Activated naive CD8-positive, alpha-beta T cell treated with anti-CD3 and anti-CD28 coated beads, Interleukin-2, amount 50 U/mL, for 24 hours (primary cell): ENCODE data around the gene EEF1A2.
A peak's percentile ranks its signal among the peaks of the same experiment; 100 is the strongest.

Source experiments
- ATAC-seq: fragments of 150-1000 bp; cut with Tn5 transposase; one replicate; pipeline ENCODE4 v1.10.0; 2021
- DNase-seq: peaks from one replicate; pipeline ENCODE4 v3.0.0; 2021
- H3K27ac Mint-ChIP-seq: one replicate; pipeline ENCODE4 v1.8.0; 2021; ENCODE audit warnings: mild to moderate bottlenecking, mixed read lengths
- H3K27me3 Mint-ChIP-seq: one replicate; pipeline ENCODE4 v1.8.0; 2021; ENCODE audit warnings: mixed read lengths
- H3K36me3 Mint-ChIP-seq: one replicate; pipeline ENCODE4 v1.8.0; 2021; ENCODE audit warnings: low read depth, mixed read lengths
- H3K4me1 Mint-ChIP-seq: one replicate; pipeline ENCODE4 v1.8.0; 2021; ENCODE audit warnings: mixed read lengths
- H3K4me3 Mint-ChIP-seq: one replicate; pipeline ENCODE4 v1.8.0; 2021; ENCODE audit warnings: mild to moderate bottlenecking, moderate library complexity, mixed read lengths
- H3K9me3 Mint-ChIP-seq: one replicate; pipeline ENCODE4 v1.8.0; 2021; ENCODE audit warnings: mixed read lengths

EEF1A2 gene

DNA sequence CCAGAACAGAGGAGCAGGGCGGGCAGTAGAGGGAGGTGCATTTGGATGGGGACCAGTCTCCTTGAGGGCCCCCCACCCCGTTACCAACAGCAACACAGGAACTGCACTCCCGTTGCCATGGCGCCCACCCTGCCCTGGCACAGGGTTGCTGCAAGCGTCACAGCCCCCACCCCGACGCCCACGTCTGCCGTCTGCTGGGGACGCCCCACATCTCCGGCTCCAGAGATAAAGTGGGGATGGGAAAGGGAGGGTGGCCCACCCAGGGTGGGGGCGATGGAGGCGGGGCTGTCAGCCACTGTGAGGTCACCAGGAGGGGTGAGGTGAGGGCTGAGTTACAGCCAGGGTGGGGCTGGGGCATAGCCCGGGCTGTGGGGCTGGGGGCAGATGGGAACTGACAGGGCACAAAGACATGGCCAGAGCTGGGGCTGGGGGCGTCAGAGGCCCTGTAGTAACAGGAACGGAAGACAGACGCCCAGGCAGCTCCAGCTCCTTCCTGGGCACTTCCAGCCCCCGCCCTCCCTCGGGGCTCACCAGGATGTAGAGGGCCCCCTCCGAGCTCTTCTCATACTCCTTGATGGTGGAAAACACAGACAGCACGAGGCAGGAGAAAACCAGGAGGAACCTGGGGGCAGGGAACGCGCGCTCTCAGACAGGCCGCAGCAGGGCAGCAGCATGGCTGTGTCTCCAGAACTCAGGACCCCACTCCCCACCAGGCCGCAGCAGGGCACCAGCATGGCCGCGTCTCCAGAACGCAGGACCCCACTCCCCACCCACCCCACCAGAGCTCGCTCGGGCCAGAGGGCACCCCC, 52.5 kb downstream of the EEF1A2 start:
- no peaks in the 10 kb centered on the region for H3K9me3 Mint-ChIP-seq
- H3K4me1 Mint-ChIP-seq, result peaks cover 13% of the 10 kb centered on the region
- ATAC-seq, result no peak
- no peak for DNase-seq
- no peak overlapping the region for H3K27ac Mint-ChIP-seq
- no peak overlapping the region for H3K4me3 Mint-ChIP-seq
- H3K36me3 Mint-ChIP-seq, result no peaks in the 10 kb centered on the region
- peaks cover 12% of the 10 kb centered on the region for H3K27me3 Mint-ChIP-seq

DNA sequence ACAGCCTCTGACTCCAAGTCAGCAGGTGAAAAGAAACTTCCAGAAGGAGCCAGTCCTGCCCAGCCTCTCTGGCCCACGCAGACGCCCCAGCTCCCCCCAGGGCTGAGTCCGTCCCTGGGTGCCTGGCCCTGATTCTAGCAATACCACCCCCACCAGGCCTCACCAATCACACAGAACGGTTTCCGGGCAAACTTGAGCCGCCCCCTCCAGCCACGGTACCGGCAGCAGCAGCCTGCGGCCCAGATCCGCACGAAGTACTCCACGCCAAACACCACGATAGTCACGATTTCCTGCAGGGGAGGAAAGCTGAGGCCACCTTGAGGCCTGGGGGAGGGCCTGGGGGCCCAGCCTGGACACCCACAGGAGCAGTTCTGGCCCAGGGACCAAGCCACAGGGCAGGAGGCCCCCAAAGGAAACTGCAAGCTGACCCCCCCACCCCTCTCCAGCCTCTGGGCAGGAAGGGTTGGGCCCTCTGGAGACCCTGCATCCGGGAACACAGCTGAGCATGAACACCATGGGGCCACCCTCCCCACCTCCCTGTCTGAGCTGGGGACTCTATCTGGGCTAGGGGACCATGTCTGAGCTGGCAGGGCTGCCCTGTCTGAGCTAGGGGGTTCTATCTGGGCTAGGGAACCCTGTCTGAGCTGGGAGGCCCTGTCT, 53.7 kb downstream of the EEF1A2 start:
- no peak overlapping the region for H3K4me3 Mint-ChIP-seq
- peaks cover 12% of the 10 kb centered on the region for H3K27me3 Mint-ChIP-seq
- ATAC-seq (no peak), DNase-seq (no peak)
- H3K4me1 Mint-ChIP-seq, result peaks cover 20% of the 10 kb centered on the region
- no peak overlapping the region for H3K27ac Mint-ChIP-seq
- no peaks in the 10 kb centered on the region for H3K36me3 Mint-ChIP-seq
- no peaks in the 10 kb centered on the region for H3K9me3 Mint-ChIP-seq

DNA sequence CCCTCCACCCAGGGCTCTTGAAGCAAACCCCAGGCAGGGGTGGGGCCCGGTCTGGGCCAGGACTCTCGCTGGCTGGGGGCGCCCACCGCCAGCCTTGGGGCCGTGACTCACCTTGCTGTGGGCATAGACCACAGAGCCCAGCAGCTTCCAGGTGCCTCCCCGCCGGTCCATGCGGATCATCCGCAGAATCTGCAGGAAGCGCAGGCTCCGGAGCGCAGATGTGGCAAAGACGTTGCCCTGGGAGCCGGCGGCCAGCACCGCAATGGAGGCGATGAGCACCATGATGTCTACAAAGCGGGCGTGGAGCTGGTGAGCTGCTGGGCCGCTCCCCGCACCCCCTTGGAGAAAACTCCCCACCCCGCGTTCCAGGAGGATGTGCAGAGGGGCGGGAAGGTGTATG, 54.3 kb downstream of the EEF1A2 start:
- Mint-ChIP-seq H3K4me1 (peaks cover 20% of the 10 kb centered on the region), H3K27ac (no peak overlapping the region), H3K27me3 (peaks cover 12% of the 10 kb centered on the region), H3K9me3 (no peaks in the 10 kb centered on the region), H3K4me3 (no peak overlapping the region), H3K36me3 (no peaks in the 10 kb centered on the region)
- DNase-seq (no peak), ATAC-seq (no peak)

DNA sequence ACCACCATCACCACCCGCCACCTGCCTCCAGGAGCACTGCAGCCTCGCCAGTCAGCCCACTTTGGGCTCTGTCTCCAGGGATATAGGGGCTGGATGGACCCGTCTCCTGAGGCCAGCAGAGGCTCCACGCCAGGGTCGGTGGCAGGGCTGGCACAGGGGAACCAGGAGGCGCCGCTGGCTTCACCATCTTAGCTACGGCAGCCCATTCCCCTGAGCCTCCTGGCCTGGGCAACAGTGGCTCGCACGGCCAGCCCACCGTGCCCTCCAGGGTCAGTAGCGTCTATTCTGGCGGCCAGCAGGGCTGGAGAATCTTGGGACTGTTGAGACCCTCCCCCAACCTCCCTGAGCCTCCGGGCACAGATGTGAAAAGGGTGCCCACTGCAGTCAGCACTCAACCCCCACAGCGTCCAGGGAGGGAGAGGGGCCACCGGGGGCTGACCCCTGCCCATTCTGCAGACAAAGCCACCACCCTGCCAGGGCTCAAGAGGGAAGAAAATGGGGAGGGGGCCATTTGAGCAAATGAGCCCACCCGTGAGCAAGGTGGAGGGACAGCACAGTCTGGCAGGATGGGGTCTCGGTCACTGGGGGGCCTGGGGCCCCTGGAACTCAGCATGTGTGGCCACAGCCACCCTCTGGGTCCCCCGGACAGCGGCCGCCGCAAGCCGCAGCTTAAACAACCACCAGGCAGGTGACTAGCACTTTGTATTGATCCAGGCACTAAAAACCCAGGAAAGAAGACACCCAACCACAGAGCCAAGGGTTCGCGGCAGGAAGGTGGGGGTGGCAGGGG, 55.1 kb downstream of the EEF1A2 start:
- ATAC-seq, result no peak
- Mint-ChIP-seq H3K9me3 (no peaks in the 10 kb centered on the region), H3K4me1 (peaks cover 20% of the 10 kb centered on the region)

DNA sequence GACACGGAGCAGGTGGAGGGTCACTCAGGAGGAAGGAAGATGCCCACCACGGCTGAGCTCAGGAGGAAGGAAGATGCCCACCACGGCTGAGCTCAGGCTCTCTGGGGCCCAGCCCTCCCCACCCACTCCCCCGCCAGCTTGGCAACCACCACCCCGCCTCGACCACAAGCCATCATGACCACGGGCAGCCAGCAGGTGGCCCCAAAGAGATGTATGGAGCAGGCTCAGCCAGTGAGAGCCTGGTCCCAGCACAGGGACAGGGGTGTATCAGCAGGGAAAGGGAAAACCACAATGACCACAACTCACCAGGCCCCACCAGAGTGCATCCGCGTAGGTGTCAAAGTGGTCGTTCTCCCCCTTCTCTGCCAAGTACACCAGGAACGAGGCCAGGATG, 56.8 kb downstream of the EEF1A2 start:
- Mint-ChIP-seq H3K36me3 (no peaks in the 10 kb centered on the region), H3K9me3 (no peaks in the 10 kb centered on the region), H3K4me3 (peak overlapping the region; percentile 36), H3K27me3 (peaks cover 5% of the 10 kb centered on the region), H3K4me1 (peaks cover 20% of the 10 kb centered on the region), H3K27ac (peak overlapping the region; percentile 36)
- ATAC-seq, result peak; percentile 5
- peak; percentile 77 for DNase-seq

More for the DNA sequence above, 55.1 kb downstream of the EEF1A2 start:
- no peak for DNase-seq
- Mint-ChIP-seq H3K36me3 (no peaks in the 10 kb centered on the region), H3K4me3 (no peak overlapping the region), H3K27ac (no peak overlapping the region), H3K27me3 (peaks cover 11% of the 10 kb centered on the region)

DNA sequence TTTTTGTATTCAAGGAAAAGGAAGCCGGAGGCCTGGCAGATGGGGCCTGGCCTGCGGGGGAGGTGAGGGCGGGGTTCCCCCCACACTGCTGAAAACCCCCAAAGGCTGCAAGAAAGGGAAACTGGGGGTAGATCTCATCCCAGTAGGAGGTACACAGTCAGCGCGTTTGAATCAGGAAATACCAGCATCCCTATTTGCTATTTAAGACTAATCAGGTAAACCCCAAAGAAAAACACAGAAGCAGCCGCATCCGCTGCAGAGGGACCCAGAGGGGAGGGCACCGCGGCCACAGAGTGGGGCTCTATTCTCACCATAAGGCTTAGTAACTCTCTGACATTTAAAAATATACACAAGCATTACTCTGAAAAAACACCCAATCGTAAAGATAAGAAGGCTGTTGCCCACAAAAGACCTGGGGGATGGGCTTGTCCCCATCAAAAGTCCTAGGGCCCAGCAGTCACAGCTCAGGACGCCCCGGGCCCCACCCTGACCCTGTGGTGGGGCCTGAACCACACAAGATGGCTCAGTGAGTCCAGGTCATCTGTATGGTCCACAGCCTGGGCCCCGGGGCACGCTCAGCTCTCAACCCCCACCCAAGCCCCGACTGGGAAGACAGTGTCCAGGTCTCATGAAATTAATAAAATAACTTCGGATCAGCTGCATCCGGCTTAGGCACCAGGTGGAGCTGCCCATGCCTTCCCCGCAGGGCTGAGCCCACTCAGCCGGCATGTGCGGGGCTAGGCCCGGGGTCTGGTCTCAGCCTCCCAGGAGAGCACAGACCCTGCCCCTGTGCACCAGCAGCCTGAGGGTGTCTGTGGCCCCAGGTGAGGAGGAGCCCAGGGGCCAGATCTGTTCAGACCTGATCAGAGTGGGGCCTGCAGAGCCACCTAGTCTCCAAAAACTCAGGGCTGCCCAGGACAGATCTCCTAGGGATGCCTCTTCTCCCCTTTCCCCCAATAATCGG, 57.5 kb downstream of the EEF1A2 start:
- Mint-ChIP-seq H3K9me3 (no peaks in the 10 kb centered on the region), H3K27ac (peak overlapping the region; percentile 56), H3K36me3 (no peaks in the 10 kb centered on the region), H3K4me3 (peak overlapping the region; percentile 22), H3K4me1 (peaks cover 20% of the 10 kb centered on the region), H3K27me3 (peaks cover 7% of the 10 kb centered on the region)
- DNase-seq (peak; percentile 74), ATAC-seq (peak; percentile 89)

DNA sequence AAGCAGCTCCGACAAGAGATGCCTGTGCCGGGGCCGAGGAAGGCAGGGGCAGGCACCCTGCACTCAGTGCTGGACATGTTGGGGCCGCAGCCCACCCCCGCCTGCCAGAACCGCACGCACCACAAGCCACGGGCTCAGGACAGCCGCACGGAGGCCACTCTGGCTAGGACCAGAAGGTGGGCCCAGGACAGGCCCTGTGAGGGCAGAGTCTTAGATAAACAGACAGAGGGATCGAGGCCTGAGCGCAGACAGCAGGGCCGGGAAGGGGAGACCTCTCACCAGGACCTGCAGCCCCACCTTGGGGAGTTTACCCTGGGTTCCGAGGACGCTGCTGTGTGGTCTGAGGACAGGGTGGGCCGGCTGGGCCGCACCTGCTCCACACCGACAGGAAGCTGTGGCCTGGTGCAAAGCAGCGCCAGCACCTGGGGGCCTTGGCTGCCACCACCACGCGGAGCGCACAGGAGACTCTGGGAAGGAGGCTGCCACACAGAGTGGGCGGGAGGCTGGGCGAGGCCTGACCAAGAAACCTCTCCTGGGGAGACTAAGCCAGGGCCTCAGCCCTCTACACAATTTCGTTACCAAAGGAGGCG, 58.4 kb downstream of the EEF1A2 start:
- Mint-ChIP-seq H3K4me1 (peaks cover 21% of the 10 kb centered on the region), H3K9me3 (no peaks in the 10 kb centered on the region), H3K27me3 (peaks cover 11% of the 10 kb centered on the region), H3K27ac (no peak overlapping the region), H3K4me3 (no peak overlapping the region), H3K36me3 (no peaks in the 10 kb centered on the region)
- DNase-seq (no peak), ATAC-seq (no peak)

DNA sequence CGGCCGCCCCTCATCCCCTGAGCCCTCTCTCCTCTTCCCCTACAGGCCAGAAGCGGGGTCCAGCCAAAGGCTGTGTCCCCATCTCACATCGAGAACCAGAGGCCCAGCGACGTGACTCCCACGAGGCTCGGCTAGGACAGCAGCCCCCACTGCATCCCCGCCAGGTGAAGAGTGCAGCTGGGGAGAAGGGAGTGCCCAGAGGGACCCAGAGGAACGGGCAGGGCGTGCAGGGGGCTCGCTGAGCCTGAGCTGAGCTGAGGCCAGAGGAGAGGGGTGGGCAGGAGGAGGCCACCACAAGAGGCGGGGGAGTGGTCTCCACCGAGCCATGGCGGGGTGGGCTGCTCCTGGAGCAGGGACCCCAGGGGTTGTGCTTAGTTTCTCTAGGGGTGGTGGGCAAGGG, 59.0 kb downstream of the EEF1A2 start:
- no peaks in the 10 kb centered on the region for H3K9me3 Mint-ChIP-seq
- no peak for ATAC-seq
- no peak overlapping the region for H3K4me3 Mint-ChIP-seq
- H3K27me3 Mint-ChIP-seq, result peaks cover 14% of the 10 kb centered on the region
- peaks cover 23% of the 10 kb centered on the region for H3K4me1 Mint-ChIP-seq
- H3K36me3 Mint-ChIP-seq, result no peaks in the 10 kb centered on the region
- no peak for DNase-seq
- H3K27ac Mint-ChIP-seq, result no peak overlapping the region

DNA sequence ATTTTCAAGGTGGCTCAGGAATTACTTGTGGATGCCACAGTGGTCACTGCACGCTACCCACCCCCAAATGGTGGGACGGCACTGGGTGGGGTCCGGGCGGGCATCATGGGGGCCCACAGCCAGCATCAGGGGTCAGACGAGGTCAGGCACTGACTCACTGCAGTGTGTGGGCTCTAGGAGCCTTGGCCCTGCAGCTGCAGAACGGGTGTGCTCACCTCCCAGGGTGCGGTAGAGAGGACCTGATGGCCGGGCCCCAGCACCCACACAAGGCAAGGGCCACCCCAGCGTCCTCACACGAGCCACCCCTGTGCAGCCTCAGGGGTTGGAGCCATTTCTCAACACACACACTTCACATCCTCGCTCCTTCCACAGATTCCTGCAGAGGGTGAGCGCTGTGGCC, 60.8 kb downstream of the EEF1A2 start:
- Mint-ChIP-seq H3K36me3 (no peaks in the 10 kb centered on the region), H3K4me1 (peaks cover 31% of the 10 kb centered on the region), H3K9me3 (no peaks in the 10 kb centered on the region), H3K27me3 (peaks cover 20% of the 10 kb centered on the region), H3K27ac (no peak overlapping the region), H3K4me3 (no peak overlapping the region)
- ATAC-seq (no peak), DNase-seq (no peak)
